AG04450 (cell line): ENCODE results near the gene CDC42BPA. TPM values are rescaled to one million over a fixed set of nuclear protein-coding genes. Genes with fewer than 3 reads are reported as not detected.

Source experiments
- CTCF ChIA-PET: fragments of 300-600, 350-600 bp; formaldehyde crosslinking; extraction: SDS; loops from one replicate; lab custom pipeline; 2022; ENCODE audit warnings: antibody characterized with exemption, inconsistent platforms; lab: Charles Lee
- POLR2A ChIA-PET: fragments of 350-600 bp; formaldehyde crosslinking; extraction: SDS; loops from one replicate; lab custom pipeline; 2021; ENCODE audit warnings: antibody characterized with exemption, inconsistent platforms; lab: Yijun Ruan, JAX
- DNase-seq: peaks from one replicate; pipeline ENCODE4 v3.0.0-alpha.2; 2011; ENCODE audit warnings: low read depth, low spot score
- H3K27ac ChIP-seq: one replicate; pipeline ENCODE4 v1.5.1; 2012; ENCODE audit warnings: low read depth, low read length, control low read depth
- H3K27me3 ChIP-seq: one replicate; pipeline ENCODE4 v1.6.0; 2012; ENCODE audit warnings: low read length; ENCODE audit not compliant: control insufficient read depth, insufficient read depth
- H3K4me3 ChIP-seq: 2 replicates; pipeline ENCODE4 v1.5.1; 2011; ENCODE audit warnings: mild to moderate bottlenecking, low read depth, low read length, control low read depth
- H3K9me3 ChIP-seq: 2 replicates; pipeline ENCODE4 v1.5.1; 2012; ENCODE audit warnings: low read length; ENCODE audit not compliant: control insufficient read depth, insufficient read depth
- CTCF ChIP-seq: IDR thresholded peaks from 2 replicates; pipeline ENCODE4 v1.5.1; 2011; ENCODE audit warnings: low read depth, low read length, control low read depth, inconsistent platforms
- polyA plus RNA-seq: library from polyadenylated mRNA; depleted of rRNA; stranded (reverse); fragments of >200 nt; gene quantifications from 2 replicates; pipeline ENCODE4 v1.2.3, GENCODE V29; 2011

CDC42BPA gene
- polyA plus RNA-seq, 1 experiment: 30.7 TPM

GRCh38 chr1:227253065-227253464, 65.2 kb downstream of the CDC42BPA start:
- CTCF ChIA-PET: no interaction called here
- no peak for DNase-seq
- no peak overlapping the region for H3K4me3 ChIP-seq
- H3K27ac ChIP-seq: no peak overlapping the region
- no peak for TF ChIP-seq CTCF
- POLR2A ChIA-PET: no interaction called here
- H3K27me3 ChIP-seq: no peaks in the 10 kb centered on the region
- no peaks in the 10 kb centered on the region for H3K9me3 ChIP-seq

GRCh38 chr1:227245613-227246320, 72.5 kb downstream of the CDC42BPA start:
- Histone ChIP-seq H3K27me3 (no peaks in the 10 kb centered on the region), H3K9me3 (no peaks in the 10 kb centered on the region; the same call in 1 of the 2 replicates), H3K27ac (no peak overlapping the region), H3K4me3 (no peak overlapping the region)
- ChIA-PET CTCF (no interaction called here), POLR2A (no interaction called here)
- TF ChIP-seq CTCF: no peak
- DNase-seq: no peak

- Histone ChIP-seq H3K4me3 (no peak overlapping the region), H3K27me3 (no peaks in the 10 kb centered on the region), H3K9me3 (no peaks in the 10 kb centered on the region; the same call in 1 of the 2 replicates), H3K27ac (no peak overlapping the region)
- ChIA-PET CTCF (no interaction called here), POLR2A (no interaction called here)
- DNase-seq: no peak
- TF ChIP-seq CTCF: no peak
Measured at GRCh38 chr1:227244339-227245118, 73.8 kb downstream of the CDC42BPA start.

- ChIA-PET POLR2A (no interaction called here), CTCF (no interaction called here)
- TF ChIP-seq CTCF: no peak
- no peak for DNase-seq
- H3K4me3 ChIP-seq: no peak overlapping the region
- H3K27ac ChIP-seq: no peak overlapping the region
- H3K9me3 ChIP-seq: no peaks in the 10 kb centered on the region; the same call in 1 of the 2 replicates
- H3K27me3 ChIP-seq: no peaks in the 10 kb centered on the region
Measured at GRCh38 chr1:227242811-227243682, 75.2 kb downstream of the CDC42BPA start.
